GM19463 (cell line): ENCODE results near the gene CDC42EP3.
A peak's percentile ranks its signal among the peaks of the same experiment; 100 is the strongest.

Experiments
- ATAC-seq: cut with Tn5 transposase; IDR thresholded peaks from one replicate; pipeline ENCODE4 v1.9.1; 2021; ENCODE audit warnings: mild to moderate bottlenecking, moderate library complexity; ENCODE audit not compliant: unreplicated experiment

The CDC42EP3 gene

GRCh38 chr2:37683921-37684780 lies 12.7 kb upstream of the CDC42EP3 start:
- ATAC-seq, result no peak

GRCh38 chr2:37683241-37683640 lies 11.8 kb upstream of the CDC42EP3 start:
- ATAC-seq, result no peak

GRCh38 chr2:37682473-37682872 lies 11.0 kb upstream of the CDC42EP3 start:
- no peak for ATAC-seq

GRCh38 chr2:37681587-37681986 lies 10.1 kb upstream of the CDC42EP3 start:
- no peak for ATAC-seq

GRCh38 chr2:37679072-37679695 lies 7.7 kb upstream of the CDC42EP3 start:
- no peak for ATAC-seq

GRCh38 chr2:37676274-37676673 lies 4.8 kb upstream of the CDC42EP3 start:
- ATAC-seq, result no peak

- ATAC-seq, result no peak
Measured at GRCh38 chr2:37674946-37675345, 3.5 kb upstream of the CDC42EP3 start.

- ATAC-seq, result no peak
Measured at GRCh38 chr2:37672870-37673184, 1.4 kb upstream of the CDC42EP3 start.

- ATAC-seq, result peak; percentile 52
Measured at GRCh38 chr2:37672104-37672869, 845 bp upstream of the CDC42EP3 start.

GRCh38 chr2:37671816-37672103 lies 318 bp upstream of the CDC42EP3 start:
- peak; percentile 11 for ATAC-seq

GRCh38 chr2:37670378-37671008 lies 949 bp downstream of the CDC42EP3 start:
- ATAC-seq, result no peak

GRCh38 chr2:37669446-37669845 lies 2.0 kb downstream of the CDC42EP3 start:
- ATAC-seq, result no peak

- no peak for ATAC-seq
Measured at GRCh38 chr2:37667704-37668103, 3.7 kb downstream of the CDC42EP3 start.

GRCh38 chr2:37666772-37667171 lies 4.7 kb downstream of the CDC42EP3 start:
- ATAC-seq, result no peak

- no peak for ATAC-seq
Measured at GRCh38 chr2:37665604-37666362, 5.7 kb downstream of the CDC42EP3 start.

GRCh38 chr2:37665043-37665442 lies 6.4 kb downstream of the CDC42EP3 start:
- ATAC-seq, result no peak

GRCh38 chr2:37664231-37664643 lies 7.2 kb downstream of the CDC42EP3 start:
- ATAC-seq, result no peak

- no peak for ATAC-seq
Measured at GRCh38 chr2:37663390-37663789, 8.1 kb downstream of the CDC42EP3 start.

GRCh38 chr2:37659723-37660122 lies 11.7 kb downstream of the CDC42EP3 start:
- ATAC-seq, result no peak

GRCh38 chr2:37658682-37659081 lies 12.8 kb downstream of the CDC42EP3 start:
- no peak for ATAC-seq

- ATAC-seq, result no peak
Measured at GRCh38 chr2:37657471-37657870, 14.0 kb downstream of the CDC42EP3 start.
